Thyroid gland (tissue), 4 donors: Measurements from ENCODE around the gene WDR7.

ENCODE experiments used
- POLR2A ChIP-seq, 2 donors: fragments of 450-650 bp; IDR thresholded peaks; one replicate each; pipeline ENCODE4 v1.6.1; 2017; ENCODE audit warnings: antibody characterized with exemption in 2 of 2, mild to moderate bottlenecking in 2 of 2, moderate library complexity in 1 of 2
- TF ChIP-seq, protein P1 (sequence below), 6 experiments: fragments of 200-600 bp in 3 of 6; fragments of 450-650 bp in 3 of 6; sonication (generic) in 3 of 6; IDR thresholded peaks; one replicate each; pipeline ENCODE4 v1.5.1; 2016 to 2019; ENCODE audit warnings: antibody characterized with exemption in 6 of 6, mild to moderate bottlenecking in 2 of 6, inconsistent platforms in 1 of 6, moderate library complexity in 1 of 6

- TF ChIP-seq, protein P1, sequence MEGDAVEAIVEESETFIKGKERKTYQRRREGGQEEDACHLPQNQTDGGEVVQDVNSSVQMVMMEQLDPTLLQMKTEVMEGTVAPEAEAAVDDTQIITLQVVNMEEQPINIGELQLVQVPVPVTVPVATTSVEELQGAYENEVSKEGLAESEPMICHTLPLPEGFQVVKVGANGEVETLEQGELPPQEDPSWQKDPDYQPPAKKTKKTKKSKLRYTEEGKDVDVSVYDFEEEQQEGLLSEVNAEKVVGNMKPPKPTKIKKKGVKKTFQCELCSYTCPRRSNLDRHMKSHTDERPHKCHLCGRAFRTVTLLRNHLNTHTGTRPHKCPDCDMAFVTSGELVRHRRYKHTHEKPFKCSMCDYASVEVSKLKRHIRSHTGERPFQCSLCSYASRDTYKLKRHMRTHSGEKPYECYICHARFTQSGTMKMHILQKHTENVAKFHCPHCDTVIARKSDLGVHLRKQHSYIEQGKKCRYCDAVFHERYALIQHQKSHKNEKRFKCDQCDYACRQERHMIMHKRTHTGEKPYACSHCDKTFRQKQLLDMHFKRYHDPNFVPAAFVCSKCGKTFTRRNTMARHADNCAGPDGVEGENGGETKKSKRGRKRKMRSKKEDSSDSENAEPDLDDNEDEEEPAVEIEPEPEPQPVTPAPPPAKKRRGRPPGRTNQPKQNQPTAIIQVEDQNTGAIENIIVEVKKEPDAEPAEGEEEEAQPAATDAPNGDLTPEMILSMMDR (IDR thresholded peaks at IDR 0.05): no peak
- TF ChIP-seq POLR2A (IDR thresholded peaks at IDR 0.05): no peak
Observed at GRCh38 chr18:56952026-56952425, 300.9 kb downstream of the WDR7 start.
